Choroid plexus epithelial cell (primary cell): ENCODE results near the gene AHNAK.
A peak's percentile ranks its signal among the peaks of the same experiment; 100 is the strongest.

Experiments used
- DNase-seq: peaks from one replicate; pipeline ENCODE4 v3.0.0-alpha.2; 2010; ENCODE audit warnings: low read depth
- H3K4me3 ChIP-seq: 2 replicates; pipeline ENCODE4 v1.5.1; 2011; ENCODE audit warnings: low read depth, mild to moderate bottlenecking, control low read depth, low read length, moderate library complexity
- TF ChIP-seq, protein P1 (sequence below): conservative IDR thresholded peaks from 2 replicates; pipeline ENCODE4 v1.5.1; 2011; ENCODE audit warnings: low read depth, mild to moderate bottlenecking, control low read depth, inconsistent platforms, low read length, moderate library complexity

AHNAK gene

DNA sequence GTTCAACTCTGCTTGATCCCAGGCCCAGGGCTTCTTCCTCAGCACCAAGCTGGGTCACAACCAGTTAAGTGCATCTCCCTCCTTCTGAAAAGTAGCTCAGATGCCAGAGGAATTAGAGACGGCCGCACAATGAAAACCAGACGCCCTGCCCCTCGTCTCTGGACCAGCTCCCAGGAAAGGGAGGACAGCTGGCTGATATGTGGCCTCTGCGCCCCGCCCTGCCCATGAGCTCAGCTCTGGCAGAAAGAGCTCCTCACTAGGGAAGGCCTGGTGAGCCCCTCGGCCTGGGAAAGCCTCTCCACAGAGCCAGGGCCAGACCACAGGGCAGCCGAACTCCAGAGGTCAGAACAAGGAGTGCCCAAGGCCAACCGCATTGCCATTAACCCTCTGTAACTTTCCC lies 145.8 kb downstream of the AHNAK start:
- H3K4me3 ChIP-seq: no peak overlapping the region
- peak; percentile 59 for DNase-seq
- TF ChIP-seq, protein P1, sequence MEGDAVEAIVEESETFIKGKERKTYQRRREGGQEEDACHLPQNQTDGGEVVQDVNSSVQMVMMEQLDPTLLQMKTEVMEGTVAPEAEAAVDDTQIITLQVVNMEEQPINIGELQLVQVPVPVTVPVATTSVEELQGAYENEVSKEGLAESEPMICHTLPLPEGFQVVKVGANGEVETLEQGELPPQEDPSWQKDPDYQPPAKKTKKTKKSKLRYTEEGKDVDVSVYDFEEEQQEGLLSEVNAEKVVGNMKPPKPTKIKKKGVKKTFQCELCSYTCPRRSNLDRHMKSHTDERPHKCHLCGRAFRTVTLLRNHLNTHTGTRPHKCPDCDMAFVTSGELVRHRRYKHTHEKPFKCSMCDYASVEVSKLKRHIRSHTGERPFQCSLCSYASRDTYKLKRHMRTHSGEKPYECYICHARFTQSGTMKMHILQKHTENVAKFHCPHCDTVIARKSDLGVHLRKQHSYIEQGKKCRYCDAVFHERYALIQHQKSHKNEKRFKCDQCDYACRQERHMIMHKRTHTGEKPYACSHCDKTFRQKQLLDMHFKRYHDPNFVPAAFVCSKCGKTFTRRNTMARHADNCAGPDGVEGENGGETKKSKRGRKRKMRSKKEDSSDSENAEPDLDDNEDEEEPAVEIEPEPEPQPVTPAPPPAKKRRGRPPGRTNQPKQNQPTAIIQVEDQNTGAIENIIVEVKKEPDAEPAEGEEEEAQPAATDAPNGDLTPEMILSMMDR: no peak

DNA sequence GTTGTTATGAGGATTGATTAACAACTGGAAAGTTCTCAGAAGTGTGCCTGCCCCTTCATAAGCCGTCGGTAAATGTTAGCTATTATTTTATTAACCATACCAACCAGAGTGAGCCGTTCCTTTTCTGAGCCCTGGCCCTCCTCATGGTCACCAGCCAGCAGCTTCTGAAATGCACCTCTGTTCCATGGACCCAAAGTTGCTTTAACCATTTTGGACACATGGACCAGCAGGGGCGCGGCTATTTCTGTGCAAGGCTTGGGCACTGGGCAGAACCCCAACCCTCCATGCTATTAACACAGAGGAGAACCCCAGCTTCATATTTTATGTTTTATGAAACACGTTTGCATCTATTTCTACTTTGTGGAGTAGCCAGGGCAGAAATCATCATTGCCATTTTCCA lies 146.3 kb downstream of the AHNAK start:
- DNase-seq: no peak
- TF ChIP-seq, protein P1: no peak
- H3K4me3 ChIP-seq: no peak overlapping the region

DNA sequence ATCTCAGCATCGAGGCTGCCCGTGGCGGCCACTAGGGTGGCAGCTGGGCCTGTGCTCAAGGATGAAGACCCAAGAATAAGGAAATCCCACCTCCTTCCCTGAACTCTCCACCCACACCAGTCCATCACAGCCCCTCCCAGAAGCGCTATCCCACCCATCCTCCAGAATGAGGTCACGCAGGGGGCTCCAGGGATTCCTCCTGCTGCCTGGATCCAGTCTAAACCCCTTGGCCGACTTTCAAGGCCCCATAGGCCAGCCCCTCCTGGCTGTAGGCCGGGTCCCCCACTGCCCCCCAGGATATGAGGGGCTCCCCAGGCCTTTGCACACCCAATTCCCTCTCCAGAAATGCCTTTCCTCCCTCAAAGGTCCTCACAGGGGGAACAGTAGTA lies 146.7 kb downstream of the AHNAK start:
- TF ChIP-seq, protein P1: no peak
- no peak for DNase-seq
- no peak overlapping the region for H3K4me3 ChIP-seq

DNA sequence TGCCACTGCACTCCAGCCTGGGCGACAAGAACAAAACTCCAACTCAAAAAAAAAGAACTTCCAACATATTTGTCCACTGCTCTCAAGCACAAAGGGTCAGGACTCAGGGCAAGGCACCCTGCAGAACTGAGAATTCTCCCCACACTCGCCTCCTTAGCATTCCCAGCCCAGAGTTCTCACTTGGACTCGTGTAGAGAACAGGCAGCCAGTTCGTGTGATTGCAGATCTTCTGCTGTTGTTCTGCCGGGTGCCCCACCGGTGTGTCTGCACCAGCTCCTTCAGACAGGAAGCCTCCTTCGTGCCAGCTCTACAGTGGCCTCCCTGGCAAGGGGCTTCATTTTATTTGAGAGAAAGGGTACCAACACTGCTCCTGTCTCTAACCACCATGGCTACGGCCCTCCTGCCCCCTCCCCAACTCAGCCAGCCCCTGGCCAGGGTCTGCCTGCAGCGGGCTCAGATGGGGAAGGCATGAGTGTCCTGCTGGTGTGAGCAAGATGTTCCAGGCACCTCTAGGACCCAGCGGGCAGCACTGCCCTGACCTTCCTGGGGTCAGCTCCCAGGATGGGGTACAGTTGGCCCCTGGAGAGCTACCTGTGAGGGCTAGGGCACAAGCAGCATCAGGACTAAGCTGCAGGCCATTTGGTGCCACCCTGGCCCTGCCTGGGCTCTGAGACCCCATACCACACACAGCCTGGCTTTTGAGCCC lies 147.3 kb downstream of the AHNAK start:
- no peak overlapping the region for H3K4me3 ChIP-seq
- DNase-seq: peak; percentile 81
- TF ChIP-seq, protein P1: no peak

DNA sequence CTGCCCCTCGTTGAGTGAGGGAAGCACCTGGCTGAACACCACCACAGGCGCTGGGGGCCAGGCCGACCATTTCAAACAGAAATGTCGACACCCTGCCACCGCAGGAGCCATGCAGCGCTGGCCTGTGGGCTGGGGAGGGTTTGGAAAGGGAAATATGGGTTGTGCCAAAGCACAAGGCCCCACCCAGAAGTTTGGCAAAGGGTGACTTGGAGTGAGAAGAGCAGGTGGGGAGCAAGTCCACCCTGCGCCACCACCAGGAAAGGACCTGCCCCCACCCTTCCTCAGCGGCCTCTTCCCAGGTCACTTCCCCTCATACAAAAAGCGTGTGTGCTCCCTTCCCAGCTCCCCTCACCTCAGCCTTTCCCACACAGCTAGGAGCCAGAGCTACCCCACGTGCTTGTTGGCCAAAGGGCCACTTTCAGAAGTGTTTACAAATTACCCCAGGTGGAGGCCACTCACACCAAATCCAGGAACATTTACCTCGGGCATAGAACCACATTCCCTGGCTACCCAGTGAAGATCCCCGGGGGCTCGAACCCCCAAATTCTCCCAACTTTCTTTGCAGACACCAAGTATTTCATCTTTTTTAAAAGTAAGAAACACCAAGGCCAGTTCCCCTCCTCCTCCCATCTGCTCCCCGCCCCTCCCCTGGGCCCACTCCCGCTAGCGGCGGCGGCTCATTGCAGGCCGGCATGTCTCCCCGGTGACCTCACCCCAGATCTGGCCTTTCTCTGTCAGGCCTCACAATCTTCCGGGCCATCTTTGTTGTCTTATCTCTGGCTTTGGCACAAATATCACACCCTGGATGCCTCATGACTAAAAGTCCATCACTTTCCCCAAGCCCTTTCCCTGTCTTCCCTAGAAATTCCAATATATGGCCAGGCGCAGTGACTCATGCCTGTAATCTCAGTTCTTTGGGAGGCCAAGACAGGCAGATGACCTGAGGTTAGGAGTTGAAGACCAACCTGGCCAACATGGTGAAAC lies 148.3 kb downstream of the AHNAK start:
- TF ChIP-seq, protein P1: no peak
- no peak overlapping the region for H3K4me3 ChIP-seq
- no peak for DNase-seq

DNA sequence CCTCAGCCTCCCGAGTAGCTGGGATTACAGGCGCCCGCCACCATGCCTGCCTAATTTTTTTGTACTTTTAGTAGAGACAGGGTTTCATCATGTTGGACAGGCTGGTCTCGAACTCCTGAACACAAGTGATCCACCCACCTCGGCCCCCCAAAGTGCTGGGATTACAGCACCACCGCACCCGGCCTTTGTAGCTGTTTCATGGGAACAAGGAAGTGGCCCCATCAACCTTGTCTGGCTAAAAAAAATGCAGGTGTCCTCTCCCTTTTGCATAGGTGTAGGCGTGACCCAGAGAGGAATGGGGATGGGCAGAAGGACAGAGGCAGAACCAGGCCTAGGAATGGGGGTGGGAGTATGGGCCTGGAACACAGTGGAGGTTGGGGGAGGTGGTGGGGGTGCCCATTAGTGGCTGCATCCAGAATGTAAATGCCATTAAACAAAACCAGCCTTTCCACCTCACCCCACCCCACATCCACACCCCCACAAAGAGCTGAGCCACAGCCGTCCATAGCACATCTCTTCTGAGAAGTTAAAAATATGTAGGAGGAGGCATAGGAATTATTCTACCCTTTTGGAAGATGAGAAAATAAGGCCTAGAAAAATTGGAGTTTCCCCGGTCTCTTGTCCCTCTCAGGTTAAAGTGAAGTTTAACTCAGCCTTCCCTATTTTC lies 150.6 kb downstream of the AHNAK start:
- TF ChIP-seq, protein P1: no peak
- no peak for DNase-seq
- no peak overlapping the region for H3K4me3 ChIP-seq
